Measurements from ENCODE around the gene ARSK.

ARSK gene

DNA sequence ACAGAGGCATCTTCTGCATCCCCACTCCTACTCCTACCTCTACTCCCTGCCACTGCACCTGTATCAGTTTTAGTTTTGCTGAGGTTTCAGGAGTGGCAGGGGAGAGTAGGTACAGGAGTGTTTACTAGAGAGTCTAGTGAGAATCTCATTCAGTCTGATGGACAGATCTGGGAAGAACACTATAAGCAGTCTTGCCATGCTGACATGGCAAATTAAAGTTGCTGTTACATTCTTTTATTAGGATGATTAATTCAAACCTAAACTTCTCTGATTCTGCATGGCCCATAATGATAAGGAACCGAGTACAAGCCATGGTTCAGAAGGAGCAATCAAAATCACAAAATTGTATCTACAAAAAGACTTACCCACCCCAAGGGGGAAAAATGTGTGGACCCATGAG is 7.4 kb downstream of the ARSK start:
- in situ Hi-C loops (cut with MboI; ENCODE audit: low sequenced_read_pairs): no loop called here

DNA sequence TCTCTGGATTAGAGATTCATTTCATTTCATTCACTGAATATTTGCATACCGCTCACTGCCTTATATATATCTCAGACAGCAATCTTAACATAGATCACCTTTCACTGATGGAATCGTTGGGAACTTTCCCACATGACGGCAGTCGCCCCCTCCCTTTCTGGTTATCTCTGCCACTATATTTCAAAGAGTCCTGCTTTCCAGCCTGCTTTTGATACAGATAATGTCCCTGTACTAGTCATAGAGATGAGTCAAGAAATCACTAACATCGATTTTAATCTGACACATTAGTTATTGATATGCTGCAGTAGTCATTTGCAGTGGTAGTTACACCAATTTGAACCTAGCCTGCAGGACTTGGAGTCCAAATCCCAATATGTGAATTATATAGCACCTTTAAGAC is 8.5 kb downstream of the ARSK start:
- in situ Hi-C loops (cut with MboI; ENCODE audit: low sequenced_read_pairs): no loop called here

DNA sequence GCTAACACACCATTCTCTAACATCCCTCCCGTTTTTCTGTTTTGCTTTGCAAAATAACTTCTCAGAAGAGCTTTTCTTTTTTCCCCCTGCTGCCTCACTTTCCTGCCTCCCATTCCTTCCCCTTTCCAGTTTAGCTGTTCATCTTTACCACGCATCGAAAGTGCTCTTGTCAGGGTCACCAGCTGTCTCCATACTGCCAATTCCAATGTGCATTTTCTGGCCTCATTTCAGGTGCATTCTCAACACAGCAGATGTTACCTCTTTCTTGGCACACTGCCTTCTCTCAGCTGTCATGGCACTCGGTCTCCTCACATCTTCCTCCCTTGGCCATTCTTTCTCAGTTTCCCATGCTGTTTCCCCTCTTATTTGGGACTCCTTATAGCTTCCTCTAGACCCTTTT is 9.5 kb downstream of the ARSK start:
- in situ Hi-C loops (cut with MboI; ENCODE audit: low sequenced_read_pairs): no loop called here

DNA sequence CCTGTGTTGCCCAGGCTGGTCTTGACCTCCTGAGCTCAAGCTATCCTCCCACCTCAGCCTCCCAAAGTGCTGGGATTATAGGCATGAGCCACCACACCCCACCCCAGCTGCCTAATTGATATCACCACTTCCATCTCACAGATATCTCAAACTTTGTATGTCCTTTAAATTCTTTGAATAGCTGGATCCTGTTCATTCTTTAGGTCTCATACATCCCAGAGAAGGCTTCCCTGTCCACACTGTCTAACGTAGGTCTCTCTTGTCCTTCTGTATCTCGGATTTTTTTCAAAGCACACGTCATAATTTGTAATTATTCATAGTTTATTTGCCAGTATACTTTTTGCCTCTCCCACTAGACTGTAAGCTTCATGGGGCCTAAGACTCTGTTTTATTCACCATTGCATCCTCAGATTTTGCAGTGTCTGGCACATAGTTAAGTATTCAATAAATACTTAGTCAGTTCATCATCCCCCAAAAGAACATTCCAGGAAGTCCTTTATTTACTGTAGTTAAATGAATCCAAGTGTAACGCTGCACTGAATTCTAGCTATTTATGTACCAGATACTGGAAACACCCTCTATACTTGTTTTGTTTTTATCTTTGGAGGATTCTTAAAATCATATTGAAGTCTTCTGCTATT is 10.5 kb downstream of the ARSK start:
- in situ Hi-C loops (cut with MboI; ENCODE audit: low sequenced_read_pairs): no loop called here

DNA sequence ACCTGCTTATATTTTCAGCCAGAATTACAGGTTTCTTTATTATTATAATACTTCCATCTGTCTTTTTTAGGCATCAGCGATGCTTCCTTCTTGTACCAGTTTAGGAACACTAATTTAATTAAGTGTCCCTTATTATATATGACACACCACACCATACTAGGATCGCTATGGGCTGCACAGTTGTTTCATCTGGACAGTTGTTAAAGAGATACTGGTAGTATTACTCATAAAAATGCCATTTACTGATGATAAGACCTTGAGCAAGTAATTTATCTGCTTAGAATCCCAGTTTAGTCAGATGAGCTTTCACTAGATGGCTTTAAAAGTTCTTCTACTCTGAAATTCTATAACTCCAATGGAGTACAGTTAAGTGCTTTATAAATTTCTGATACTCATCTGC is 17.1 kb downstream of the ARSK start:
- in situ Hi-C loops (cut with MboI; ENCODE audit: low sequenced_read_pairs): no loop called here

DNA sequence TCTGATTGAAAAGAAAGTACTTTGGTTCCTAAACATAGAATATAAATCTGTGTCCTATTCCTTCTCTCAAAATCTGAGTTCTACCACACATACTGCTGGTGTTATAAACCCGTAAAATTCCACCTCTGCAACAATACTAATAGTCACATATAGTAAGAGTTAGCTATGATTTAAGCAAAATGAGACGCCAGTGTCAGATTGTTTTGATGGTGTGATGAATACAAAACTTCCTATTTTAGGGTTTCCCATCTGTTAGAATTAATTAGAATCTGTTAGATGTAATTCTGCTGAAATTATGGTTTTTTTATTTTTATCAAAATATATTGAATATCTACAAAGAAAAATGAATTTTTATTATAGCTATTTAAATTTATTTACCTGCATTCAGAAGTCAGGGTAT is 26.7 kb downstream of the ARSK start:
- in situ Hi-C loops (cut with MboI; ENCODE audit: low sequenced_read_pairs): no loop called here

DNA sequence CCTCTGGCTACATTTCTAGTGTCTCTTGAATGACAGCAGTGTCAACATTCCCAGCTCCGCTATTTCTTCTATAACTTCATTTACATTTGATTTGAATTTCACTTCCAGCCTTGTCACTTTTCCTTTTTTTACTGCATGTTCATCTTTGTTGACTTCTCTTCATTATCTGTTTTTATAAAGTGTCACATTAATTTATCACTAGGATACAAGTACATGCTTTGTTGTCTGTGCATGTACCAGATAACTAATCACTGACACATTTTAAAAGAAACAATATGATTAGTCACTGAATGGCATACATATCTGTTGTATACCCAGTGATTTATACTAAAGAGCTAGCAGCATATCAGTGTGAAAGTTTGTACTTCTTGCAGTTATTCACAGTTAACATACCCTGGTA is 29.1 kb downstream of the ARSK start:
- in situ Hi-C loops (cut with MboI; ENCODE audit: low sequenced_read_pairs): no loop called here

DNA sequence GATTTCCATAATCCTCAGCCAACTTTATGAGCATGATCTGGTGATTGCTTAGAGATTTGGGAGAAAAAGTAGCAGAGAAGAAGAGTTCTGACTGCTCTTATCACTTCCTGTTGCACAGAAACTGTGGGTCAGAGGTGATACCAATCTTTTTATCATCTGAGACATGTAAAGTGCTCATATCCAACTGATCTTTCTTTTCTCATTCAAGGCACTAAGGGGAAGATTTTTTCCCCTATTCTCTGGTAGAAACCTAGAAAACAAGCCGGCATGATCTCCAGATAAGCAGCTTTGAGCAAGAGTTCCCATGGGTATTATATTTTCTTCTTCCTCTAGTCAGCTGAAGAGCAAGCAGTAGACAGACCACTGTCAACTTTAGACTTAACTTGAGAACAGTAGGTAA is 36.0 kb downstream of the ARSK start:
- in situ Hi-C loops (cut with MboI; ENCODE audit: low sequenced_read_pairs): no loop called here

DNA sequence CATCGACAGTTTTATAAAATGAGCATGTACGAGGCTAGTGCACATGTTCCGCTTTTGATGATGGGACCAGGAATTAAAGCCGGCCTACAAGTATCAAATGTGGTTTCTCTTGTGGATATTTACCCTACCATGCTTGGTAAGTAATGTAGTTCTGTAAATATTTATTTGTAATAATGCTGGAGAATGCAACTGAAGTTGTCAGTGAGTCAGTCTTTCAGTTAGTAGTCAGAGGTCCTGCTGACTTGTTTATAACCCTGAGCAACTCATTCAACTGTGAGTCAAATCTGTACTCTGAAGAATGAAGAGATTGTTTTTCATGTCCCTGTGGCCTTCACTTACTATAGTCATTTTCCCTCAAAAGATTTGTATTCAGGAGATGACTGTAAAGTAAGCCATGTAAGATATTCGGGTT is 36.6 kb downstream of the ARSK start:
- in situ Hi-C loops (cut with MboI; ENCODE audit: low sequenced_read_pairs): no loop called here

DNA sequence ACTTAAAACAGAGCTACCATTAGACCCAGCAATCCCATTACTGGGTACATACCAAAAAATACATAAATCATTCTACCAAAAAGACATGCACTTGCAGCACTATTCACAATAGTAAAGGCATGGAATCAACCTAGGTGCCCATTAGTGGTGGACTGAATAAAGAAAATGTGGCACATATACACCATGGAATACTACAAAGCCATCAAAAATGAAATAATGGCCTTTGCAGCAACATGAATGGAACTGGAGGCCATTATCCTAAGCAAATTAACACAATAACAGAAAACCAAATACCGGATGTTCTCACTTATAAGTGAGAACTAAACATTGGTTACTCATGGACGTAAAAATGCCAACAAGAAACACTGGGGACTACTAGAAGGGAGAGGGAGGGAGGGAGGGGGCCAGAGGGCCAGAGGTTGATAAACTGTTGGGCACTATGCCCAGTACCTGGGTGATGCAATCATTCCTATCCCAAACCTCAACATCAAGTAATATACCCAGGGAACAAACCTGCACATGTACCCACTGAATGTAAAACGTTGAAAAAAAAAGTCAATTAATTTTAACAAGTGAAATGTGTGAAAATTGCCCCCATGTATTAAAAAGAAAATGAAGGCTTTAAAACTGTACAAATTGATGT is 40.5 kb downstream of the ARSK start:
- in situ Hi-C loops (cut with MboI; ENCODE audit: low sequenced_read_pairs): no loop called here

DNA sequence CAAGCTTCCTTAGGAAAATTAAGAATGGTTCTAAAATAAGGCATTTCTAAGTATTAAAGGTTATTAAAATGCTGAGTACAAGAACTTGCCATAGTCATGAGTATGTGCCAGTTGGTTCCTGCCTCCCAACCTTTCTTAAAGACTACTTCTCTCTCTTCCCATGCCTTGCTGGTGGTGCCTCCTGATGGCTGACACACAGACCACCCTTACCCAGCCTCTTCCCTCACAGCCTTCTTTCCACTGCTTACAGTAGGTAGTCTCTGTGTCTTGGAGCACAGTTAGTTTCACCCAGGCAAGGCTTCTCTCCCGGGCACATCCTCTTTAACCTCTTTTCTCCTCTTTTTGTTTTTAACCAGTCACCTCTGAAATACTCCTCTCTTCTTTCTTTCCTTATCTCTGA is 44.4 kb downstream of the ARSK start:
- in situ Hi-C loops (cut with MboI; ENCODE audit: low sequenced_read_pairs): no loop called here

DNA sequence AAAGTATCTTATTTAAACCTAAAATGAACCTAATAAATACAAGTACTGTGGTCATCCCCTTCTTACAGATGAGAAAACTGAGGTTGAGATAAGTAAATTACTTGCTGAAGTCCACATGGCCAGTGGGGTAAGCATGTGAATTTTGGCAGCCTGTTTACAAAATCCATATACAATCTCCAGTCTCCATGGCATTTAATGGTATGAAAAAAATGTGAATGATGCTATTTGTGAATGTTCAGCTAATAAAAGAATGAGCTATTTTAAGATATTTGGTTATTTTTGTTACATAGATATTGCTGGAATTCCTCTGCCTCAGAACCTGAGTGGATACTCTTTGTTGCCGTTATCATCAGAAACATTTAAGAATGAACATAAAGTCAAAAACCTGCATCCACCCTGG is 45.7 kb downstream of the ARSK start:
- in situ Hi-C loops (cut with MboI; ENCODE audit: low sequenced_read_pairs): no loop called here

DNA sequence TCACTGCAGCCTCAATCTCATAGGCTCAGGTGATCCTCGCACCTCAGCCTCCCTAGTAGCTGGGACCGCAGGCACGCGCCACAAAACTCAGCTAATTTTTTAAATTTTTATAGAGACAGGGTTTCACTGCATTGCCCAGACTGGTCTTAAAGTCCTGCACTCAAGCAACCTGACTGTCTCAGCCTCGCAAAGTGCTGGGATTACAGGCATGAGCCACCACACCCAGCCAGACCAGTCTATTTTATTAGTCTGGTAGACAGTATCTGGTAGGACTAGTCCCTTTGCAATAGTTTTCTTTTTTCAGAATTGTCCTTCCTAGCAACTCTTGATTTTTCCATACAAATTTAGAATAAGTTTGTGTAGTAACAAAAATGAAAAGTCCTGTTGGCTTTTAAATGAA is 50.9 kb downstream of the ARSK start:
- in situ Hi-C loops (cut with MboI; ENCODE audit: low sequenced_read_pairs): no loop called here

DNA sequence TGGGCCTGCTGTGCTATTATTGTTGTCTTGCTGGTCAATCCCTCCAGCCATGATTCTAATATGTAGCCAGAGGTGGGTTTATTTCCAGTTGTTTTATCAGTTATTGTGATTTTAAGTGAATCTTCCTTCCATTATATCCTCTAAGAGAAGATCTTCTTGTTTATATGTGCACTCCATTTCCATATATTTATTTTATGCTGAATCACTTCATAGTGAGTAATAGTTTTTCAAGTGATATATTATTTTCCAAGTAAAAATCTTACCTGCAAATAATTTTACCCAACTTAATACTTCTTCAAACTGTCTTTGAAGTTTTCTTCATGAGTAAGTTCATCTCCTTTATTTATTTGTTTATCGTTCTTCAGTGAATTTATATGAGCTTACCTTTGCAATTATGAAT is 51.5 kb downstream of the ARSK start:
- in situ Hi-C loops (cut with MboI; ENCODE audit: low sequenced_read_pairs): no loop called here

DNA sequence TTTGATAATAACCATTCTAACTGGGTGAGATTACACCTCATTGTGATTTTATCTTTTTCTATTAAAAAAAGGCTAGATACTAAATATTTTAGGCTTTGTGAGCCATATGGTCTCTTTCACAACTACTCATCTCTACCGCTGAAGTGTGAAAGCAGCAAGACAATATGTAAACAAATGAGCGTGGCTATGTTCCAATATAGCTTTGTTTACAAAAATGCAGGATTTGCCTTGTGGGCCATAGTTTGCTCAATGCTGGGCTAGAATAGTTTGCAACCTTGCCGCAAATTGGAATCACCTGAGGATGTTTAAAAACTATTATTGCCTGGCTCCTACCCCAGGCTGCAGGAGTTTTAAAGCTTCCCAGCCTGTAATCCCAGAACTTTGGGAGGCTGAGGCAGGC is 54.8 kb downstream of the ARSK start:
- in situ Hi-C loops (cut with MboI; ENCODE audit: low sequenced_read_pairs): no loop called here

DNA sequence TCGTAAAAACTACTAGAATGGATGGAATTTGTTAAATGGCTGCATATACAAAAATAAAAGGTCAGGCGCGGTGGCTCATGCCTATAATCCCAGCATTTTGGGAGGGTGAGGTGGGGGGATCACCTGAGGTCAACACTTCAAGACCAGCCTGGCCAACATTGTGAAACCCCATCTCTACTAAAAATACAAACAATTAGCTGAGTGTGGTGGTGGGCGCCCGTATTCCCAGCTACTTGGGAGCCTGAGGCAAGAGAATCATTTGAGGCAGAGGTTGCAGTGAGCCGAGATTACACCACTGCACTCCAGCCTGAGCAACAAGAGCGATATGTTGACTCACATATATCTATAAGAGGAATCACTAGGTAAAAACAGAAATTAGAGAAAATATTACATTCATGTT is 55.6 kb downstream of the ARSK start:
- in situ Hi-C loops (cut with MboI; ENCODE audit: low sequenced_read_pairs): no loop called here

DNA sequence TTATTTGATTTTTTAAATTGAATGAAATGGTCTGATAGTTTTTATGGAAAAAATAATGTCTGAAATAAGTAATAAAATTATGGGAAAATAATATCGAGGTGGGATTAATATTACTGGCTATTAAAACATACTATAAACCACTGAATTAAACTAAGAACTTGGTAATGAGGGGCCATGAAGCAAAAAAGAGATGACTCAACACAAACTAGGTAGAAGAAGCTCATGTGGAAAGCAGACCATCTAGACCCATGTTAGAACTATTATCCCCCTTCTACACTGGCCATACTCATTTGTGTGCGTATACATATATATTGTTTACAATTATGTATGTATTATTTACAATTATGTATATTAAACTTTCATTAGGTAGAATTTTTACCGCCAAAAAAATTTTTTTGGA is 56.5 kb downstream of the ARSK start:
- in situ Hi-C loops (cut with MboI; ENCODE audit: low sequenced_read_pairs): no loop called here

DNA sequence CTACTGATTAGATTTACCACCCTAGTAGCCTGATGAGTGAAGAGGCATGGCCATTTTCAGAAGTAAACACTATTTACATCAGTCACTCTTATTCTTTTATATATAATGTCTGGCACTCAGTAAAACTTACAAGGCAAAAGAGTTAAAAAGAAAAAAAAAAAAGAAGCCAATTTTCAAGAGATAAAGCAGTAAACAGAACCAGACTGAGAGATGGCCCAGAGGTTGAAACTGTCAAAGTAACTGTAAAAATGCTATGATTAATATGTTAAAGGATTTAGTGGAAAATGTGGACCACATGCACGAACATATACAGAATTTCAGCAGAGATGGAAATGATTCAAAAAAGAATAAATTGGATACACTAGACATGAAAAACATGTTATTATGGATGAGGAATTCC is 58.6 kb downstream of the ARSK start:
- in situ Hi-C loops (cut with MboI; ENCODE audit: low sequenced_read_pairs): no loop called here

DNA sequence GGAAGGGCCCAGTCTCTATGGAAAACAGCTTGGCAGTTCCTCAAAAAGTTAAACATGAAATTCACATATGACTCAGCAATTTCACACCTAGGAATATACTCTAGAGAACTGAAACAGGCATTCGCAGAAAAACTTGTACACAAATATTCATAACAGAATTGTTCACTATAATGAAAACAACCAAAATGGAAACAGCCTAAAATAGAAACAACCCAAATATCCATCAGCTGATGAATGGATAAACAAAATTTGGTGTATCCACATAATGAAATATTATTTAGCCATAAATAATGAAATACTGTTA is 60.2 kb downstream of the ARSK start:
- in situ Hi-C loops (cut with MboI; ENCODE audit: low sequenced_read_pairs): no loop called here

DNA sequence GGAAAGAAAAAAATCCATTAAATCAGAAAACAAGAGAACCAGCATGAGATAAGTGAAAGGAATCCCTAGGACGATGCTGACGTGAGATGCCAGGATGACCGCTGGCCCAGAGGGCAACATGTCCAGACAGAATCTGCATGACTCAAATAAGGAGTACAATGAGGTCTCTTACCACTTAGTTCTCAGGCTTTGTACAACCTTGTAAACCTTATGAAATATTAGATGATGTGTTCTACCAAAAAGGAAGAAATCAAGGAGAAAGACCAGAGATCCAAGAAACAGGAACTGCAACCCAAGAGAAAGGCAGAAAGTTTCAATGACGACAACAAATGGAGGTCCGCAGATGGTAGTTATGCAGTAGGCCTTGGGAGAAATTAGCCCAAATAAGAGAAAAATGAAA is 62.2 kb downstream of the ARSK start:
- in situ Hi-C loops (cut with MboI; ENCODE audit: low sequenced_read_pairs): no loop called here

DNA sequence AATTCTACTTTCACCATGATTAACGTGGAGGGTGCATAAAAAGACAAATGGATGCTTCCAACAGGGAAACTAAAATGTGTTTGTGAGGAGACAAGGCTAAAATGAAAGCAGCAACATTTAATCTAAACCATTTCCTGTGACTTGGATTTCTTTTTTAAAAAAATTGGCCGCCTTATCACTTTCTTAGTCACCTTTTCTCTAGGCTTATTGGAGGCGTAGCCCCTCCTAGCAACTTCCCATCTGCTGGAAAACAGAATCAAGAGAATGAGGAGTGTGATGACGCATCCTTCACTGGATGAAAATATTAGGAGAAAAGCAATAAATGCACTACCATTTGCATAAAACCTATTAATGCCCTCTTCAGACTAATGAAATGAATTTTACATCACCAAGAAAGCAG is 64.2 kb downstream of the ARSK start:
- in situ Hi-C loops (cut with MboI; ENCODE audit: low sequenced_read_pairs): no loop called here

DNA sequence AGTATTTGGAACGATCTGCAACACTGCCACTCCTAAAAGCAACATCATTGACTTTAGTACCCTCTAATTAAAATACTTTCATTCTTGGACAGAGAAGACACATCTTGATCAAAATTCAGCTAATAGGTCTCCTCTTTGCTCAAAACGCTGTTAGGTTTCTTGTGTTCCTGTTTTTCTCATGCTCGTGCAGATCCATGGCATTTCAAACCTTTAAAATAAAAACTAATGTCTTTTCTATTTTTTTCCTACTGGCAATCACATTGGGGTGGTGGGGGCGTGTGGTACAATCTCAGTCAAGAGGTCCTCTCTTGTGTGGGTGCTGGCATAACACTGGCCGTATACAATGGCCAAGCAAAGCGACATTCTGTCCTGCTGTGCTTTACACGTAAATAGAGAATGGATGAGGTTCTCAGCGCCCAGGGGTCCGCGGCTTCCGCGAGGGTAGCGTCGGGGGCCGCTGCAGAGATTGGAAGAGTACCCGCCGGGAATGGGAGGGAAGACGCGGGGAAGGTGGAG is 64.7 kb downstream of the ARSK start:
- in situ Hi-C loops (cut with MboI; ENCODE audit: low sequenced_read_pairs): no loop called here

Measured in HL-60/S4 treated with retinoic acid at 250 ng/mL for 4 days and 3 days (cell line).